A673 (cell line): ENCODE results near the gene ADIPOQ.

ENCODE experiments used
- EZH2 ChIP-seq: fragments of 200-600 bp; sonication (generic); IDR thresholded peaks from 2 replicates; pipeline ENCODE4 v1.6.1; 2017; ENCODE audit warnings: borderline replicate concordance, low read depth, mild to moderate bottlenecking, mixed read lengths, antibody characterized with exemption, low read length; ENCODE audit not compliant: poor library complexity, severe bottlenecking
- TF ChIP-seq, protein P1 (sequence below): fragments of 300-800, 200-600 bp; sonication (generic); conservative IDR thresholded peaks from 2 replicates; pipeline ENCODE4 v1.5.1; 2017; ENCODE audit warnings: low read depth, mild to moderate bottlenecking, antibody characterized with exemption, low read length, moderate library complexity, mixed read lengths

DNA sequence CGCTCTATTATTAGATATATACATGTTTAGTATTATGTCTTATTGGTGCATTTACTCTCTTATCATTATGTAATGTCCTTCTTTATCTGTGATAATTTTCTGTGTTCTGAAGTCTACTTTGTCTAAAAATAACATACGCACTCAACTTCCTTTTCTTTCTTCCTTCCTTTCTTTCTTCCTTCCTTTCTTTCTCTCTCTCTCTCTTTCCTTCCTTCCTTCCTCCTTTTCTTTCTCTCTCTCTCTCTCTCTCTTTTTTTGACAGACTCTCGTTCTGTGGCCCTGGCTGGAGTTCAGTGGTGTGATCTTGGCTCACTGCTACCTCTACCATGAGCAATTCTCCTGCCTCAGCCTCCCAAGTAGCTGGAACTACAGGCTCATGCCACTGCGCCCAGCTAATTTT lies 15.2 kb downstream of the ADIPOQ start:
- TF ChIP-seq, protein P1, sequence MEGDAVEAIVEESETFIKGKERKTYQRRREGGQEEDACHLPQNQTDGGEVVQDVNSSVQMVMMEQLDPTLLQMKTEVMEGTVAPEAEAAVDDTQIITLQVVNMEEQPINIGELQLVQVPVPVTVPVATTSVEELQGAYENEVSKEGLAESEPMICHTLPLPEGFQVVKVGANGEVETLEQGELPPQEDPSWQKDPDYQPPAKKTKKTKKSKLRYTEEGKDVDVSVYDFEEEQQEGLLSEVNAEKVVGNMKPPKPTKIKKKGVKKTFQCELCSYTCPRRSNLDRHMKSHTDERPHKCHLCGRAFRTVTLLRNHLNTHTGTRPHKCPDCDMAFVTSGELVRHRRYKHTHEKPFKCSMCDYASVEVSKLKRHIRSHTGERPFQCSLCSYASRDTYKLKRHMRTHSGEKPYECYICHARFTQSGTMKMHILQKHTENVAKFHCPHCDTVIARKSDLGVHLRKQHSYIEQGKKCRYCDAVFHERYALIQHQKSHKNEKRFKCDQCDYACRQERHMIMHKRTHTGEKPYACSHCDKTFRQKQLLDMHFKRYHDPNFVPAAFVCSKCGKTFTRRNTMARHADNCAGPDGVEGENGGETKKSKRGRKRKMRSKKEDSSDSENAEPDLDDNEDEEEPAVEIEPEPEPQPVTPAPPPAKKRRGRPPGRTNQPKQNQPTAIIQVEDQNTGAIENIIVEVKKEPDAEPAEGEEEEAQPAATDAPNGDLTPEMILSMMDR: no peak
- TF ChIP-seq EZH2: no peak
